Esophagus squamous epithelium (tissue), 5 donors: ENCODE data around the gene RSRC2. TPM values are rescaled to one million over a fixed set of nuclear protein-coding genes. Genes with fewer than 3 reads are reported as not detected.
"Not testable (repeated sequence)": the region's sequence is repeated elsewhere in the genome, so short reads cannot be mapped to it uniquely, and the experiment has no call there.

Experiments
- DNase-seq: peaks from one replicate; lab custom pipeline; 2025; lab: John Stamatoyannopoulos, UW
- H3K27ac ChIP-seq, 4 donors: fragments of 200-600 bp; sonication (generic); one replicate each; pipeline ENCODE4 v1.5.1; 2016 to 2019; ENCODE audit warnings: mild to moderate bottlenecking in 1 of 4
- H3K27me3 ChIP-seq, 4 donors: fragments of 200-600 bp; sonication (generic); 1 replicate in 3 of 4; 2 replicates in 1 of 4; pipeline versions ENCODE4 v1.5.1 to v1.6.0; 2017 to 2021; ENCODE audit warnings: antibody characterized with exemption in 1 of 4
- H3K36me3 ChIP-seq, 3 donors: fragments of 200-600 bp; sonication (generic); one replicate each; pipeline ENCODE4 v1.5.1; 2016 to 2019
- H3K4me1 ChIP-seq, 3 donors: fragments of 200-600 bp; sonication (generic); one replicate each; pipeline ENCODE4 v1.5.1; 2017 to 2019
- H3K4me3 ChIP-seq, 4 donors: fragments of 200-600 bp; sonication (generic); 1 replicate in 3 of 4; 2 replicates in 1 of 4; pipeline ENCODE4 v1.5.1; 2016 to 2019; ENCODE audit warnings: mild to moderate bottlenecking in 2 of 4, moderate library complexity in 1 of 4
- H3K9me3 ChIP-seq, 3 donors: fragments of 200-600 bp; sonication (generic); one replicate each; pipeline ENCODE4 v1.5.1; 2016 to 2019
- CTCF ChIP-seq, 6 experiments: fragments of 450-650 bp in 4 of 6; fragments of 200-600 bp in 2 of 6; sonication (generic) in 2 of 6; IDR thresholded peaks; one replicate each; pipeline ENCODE4 v1.5.1; 2016 to 2019; ENCODE audit warnings: antibody characterized with exemption in 6 of 6, mild to moderate bottlenecking in 4 of 6, moderate library complexity in 4 of 6
- POLR2A ChIP-seq, 4 donors: fragments of 450-650 bp; IDR thresholded peaks; one replicate each; pipeline ENCODE4 v1.6.1; 2017; ENCODE audit warnings: antibody characterized with exemption in 4 of 4, mild to moderate bottlenecking in 4 of 4, moderate library complexity in 3 of 4
- WGBS, 2 donors: methylation state at CpG; one replicate each; pipeline ENCODE4 v1.1.5; 2018; 5-methylcytosine and 5-hydroxymethylcytosine counted together
- intact Hi-C: fragments of 100-400 bp; cut with DNase I; formaldehyde crosslinking; loops from one replicate; pipeline ENCODE4 v1.15.0; 2022
- total RNA-seq, 4 donors: library from RNA; depleted of rRNA; stranded (reverse); fragments of >200 nt; gene quantifications; one replicate each; pipeline ENCODE4 v1.1.0, GENCODE V29; 2016
- donor health status: DM: yes; HTN: yes; CAD: no.

Gene RSRC2
- total RNA-seq, 4 donors from 2014 or later: 40.9 to 78.6 (median 63.8) TPM

DNA sequence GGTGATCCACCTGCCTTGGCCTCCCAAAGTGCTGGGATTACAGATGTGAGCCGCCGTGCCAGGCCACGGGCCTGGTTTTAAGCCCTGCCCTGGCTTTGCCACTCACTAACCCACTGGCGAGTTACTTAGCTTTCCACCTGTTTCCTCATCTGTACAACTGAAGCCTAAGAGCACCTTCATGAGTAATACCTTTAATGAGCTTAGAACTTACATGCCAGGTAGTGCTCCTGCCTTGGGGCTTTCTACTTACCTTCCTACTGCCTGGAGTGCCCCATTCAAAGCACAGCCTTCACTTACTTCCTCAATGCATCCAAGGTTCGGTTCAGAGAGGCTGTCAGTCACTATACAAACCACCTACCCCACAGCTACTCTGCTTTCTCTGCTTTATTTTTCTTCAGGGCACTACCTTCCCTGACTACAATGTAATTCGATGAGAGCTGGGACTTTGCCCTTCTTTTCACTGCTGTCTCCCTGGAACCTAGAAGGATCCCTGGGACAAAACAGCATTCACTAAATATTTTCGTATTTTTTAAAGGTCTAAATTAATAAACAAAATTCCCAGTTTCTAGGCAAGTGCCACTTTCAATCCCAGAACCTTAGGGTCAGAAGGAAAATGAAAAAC, 39.8 kb downstream of the RSRC2 start:
- TF ChIP-seq POLR2A (IDR thresholded peaks at IDR 0.05): no peak
- TF ChIP-seq CTCF (IDR thresholded peaks at IDR 0.05): no peak
- intact Hi-C loops: no loop called here
- WGBS, 2 donors: 83 to 89% methylated on average over 7 of the region's 7 CpGs

DNA sequence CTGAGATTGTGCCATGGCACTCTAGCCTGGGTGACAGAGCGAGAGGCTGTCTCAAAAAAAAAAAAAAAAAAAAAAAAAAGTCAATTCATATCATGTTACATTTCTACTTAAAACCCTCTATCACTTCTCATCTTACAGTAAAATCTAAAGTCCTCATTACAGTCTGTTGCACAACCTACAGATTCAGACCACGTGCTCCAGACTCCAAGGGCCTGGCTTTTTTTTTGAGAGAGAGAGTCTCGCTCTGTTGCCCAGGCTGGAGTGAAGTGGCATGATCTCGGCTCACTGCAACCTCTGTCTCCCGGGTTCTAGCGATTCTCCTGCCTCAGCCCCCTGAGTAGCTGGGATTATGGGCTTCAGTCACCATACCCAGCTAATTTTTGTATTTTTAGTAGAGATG, 40.4 kb downstream of the RSRC2 start:
- H3K36me3 ChIP-seq: peaks cover 4 to 100% (median 38%) of the 10 kb centered on the region in 3 donors
- H3K4me3 ChIP-seq, H3K27ac ChIP-seq, H3K9me3 ChIP-seq, H3K27me3 ChIP-seq, H3K4me1 ChIP-seq, DNase-seq, intact Hi-C loops: not testable (repeated sequence)
- 96% methylated on average over 5 to 6 of the region's 6 CpGs for WGBS, 2 donors

More for the DNA sequence above, 39.8 kb downstream of the RSRC2 start:
- Histone ChIP-seq H3K4me1 (no peaks in the 10 kb centered on the region), H3K9me3 (no peaks in the 10 kb centered on the region), H3K27ac (no peak overlapping the region), H3K36me3 (peaks cover 4 to 100% (median 36%) of the 10 kb centered on the region in 3 donors), H3K4me3 (no peak overlapping the region), H3K27me3 (no peaks in the 10 kb centered on the region)
- no peak for DNase-seq

DNA sequence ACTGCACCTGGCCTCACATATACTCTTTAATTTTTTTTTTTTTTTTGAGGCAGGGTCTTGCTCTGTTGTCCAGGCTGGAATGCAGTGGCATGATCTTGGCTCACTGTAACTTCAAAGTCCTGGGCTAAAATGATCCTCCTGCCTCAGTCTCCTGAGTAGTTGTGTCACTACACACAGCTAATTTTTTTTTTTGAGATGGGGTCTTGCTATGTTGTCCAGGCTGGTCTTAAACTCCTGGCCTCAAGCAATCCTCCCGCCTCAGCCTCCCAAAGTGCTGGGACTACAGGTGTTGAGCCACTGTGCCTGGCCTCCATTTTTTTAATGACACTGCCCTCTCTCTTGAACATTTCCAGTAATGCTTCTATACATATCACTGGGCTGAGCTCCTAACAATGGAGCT, 42.4 kb downstream of the RSRC2 start:
- H3K36me3 ChIP-seq: peaks cover 4 to 100% (median 49%) of the 10 kb centered on the region in 3 donors
- WGBS, 2 donors: 89 to 100% methylated on average over 1 of the region's 1 CpG
- DNase-seq: not testable (repeated sequence)

DNA sequence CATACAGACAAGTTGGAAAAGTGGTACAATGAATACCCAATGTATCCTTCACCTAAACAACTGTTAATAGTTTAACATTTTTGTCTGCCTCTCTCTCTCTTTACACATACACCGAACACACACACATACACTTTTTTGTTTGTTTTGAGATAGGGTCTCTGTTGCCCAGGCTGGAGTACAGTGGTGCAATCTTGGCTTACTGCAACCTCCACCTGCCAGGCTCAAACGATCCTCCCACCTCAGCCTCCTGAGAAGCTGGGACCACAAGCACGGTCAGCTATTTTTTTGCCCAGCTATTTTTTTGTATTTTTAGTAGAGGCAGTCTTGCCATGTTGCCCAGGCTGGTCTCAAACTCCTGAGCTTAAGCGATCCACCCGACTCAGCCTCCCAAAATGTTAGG, 42.8 kb downstream of the RSRC2 start:
- no peaks in the 10 kb centered on the region for H3K27me3 ChIP-seq
- peaks cover 4 to 100% (median 52%) of the 10 kb centered on the region in 3 donors for H3K36me3 ChIP-seq
- WGBS, 2 donors: 91 to 95% methylated on average over 5 of the region's 5 CpGs
- H3K4me3 ChIP-seq: no peak overlapping the region
- TF ChIP-seq CTCF (IDR thresholded peaks at IDR 0.05) (no peak), POLR2A (IDR thresholded peaks at IDR 0.05) (no peak)
- no peak overlapping the region for H3K27ac ChIP-seq
- intact Hi-C loops: no loop called here
- no peak for DNase-seq
- no peaks in the 10 kb centered on the region for H3K9me3 ChIP-seq
- no peaks in the 10 kb centered on the region for H3K4me1 ChIP-seq

More for the DNA sequence above, 42.4 kb downstream of the RSRC2 start:
- H3K27ac ChIP-seq, H3K9me3 ChIP-seq, H3K4me1 ChIP-seq, H3K4me3 ChIP-seq, H3K27me3 ChIP-seq, intact Hi-C loops: not testable (repeated sequence)

DNA sequence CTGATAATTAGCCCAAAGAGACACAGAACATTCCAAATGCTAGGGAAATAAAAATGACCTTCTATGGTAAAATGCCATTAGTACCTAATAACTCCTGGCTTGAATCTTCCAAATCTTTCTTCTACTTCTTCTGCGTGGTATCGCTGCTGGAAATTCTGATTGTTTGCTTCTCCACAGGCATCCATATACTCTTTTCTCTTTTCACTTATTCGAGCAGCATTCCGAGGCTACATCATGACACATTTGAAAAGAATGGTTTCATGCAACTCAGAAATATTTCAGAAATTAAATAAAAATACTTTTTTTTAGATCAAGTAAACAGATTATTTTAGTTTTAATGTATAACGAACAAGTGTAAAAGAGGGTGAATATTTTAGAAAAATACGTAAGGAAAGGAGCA, 44.9 kb downstream of the RSRC2 start:
- H3K4me1 ChIP-seq: no peaks in the 10 kb centered on the region
- intact Hi-C loops: no loop called here
- 84 to 92% methylated on average over 6 of the region's 6 CpGs for WGBS, 2 donors
- no peak overlapping the region for H3K4me3 ChIP-seq
- DNase-seq: no peak
- TF ChIP-seq POLR2A (IDR thresholded peaks at IDR 0.05) (no peak), CTCF (IDR thresholded peaks at IDR 0.05) (no peak)
- no peak overlapping the region for H3K27ac ChIP-seq
- peaks cover 0 to 100% (median 45%) of the 10 kb centered on the region in 3 donors for H3K36me3 ChIP-seq
- no peaks in the 10 kb centered on the region for H3K27me3 ChIP-seq
- H3K9me3 ChIP-seq: no peaks in the 10 kb centered on the region

GRCh38 chr12:122480753-122481152, 46.0 kb downstream of the RSRC2 start:
- no peak overlapping the region for H3K4me3 ChIP-seq
- no peak for TF ChIP-seq POLR2A (IDR thresholded peaks at IDR 0.05)
- TF ChIP-seq CTCF (IDR thresholded peaks at IDR 0.05): no peak
- intact Hi-C loops: no loop called here
- WGBS, 2 donors: 94 to 97% methylated on average over 8 of the region's 8 CpGs
- H3K36me3 ChIP-seq: peaks cover 5 to 100% (median 47%) of the 10 kb centered on the region in 3 donors
- H3K27me3 ChIP-seq: no peaks in the 10 kb centered on the region
- H3K4me1 ChIP-seq: no peaks in the 10 kb centered on the region
- H3K9me3 ChIP-seq: no peaks in the 10 kb centered on the region
- no peak for DNase-seq
- H3K27ac ChIP-seq: no peak overlapping the region
